ENCODE data around the gene TRIML2.

TRIML2 gene

GRCh38 chr4:188109157-188109755 is at the start of gene TRIML2:
Gene TRIML2, minus strand, starts transcription at chr4:188109603. Its CDS starts 4,235 bp downstream, at chr4:188105368.
- H3K4me3 ChIP-seq (ENCODE audit: low read depth, low read length), result no peak within 1 kb of the TSS
- no peak for DNase-seq (ENCODE audit: low read depth)
- no peak for TF ChIP-seq CTCF (IDR thresholded peaks at IDR 0.05; ENCODE audit: control insufficient read depth, extremely low read depth, insufficient read depth)

- TF ChIP-seq CTCF (IDR thresholded peaks at IDR 0.05; ENCODE audit: control insufficient read depth, extremely low read depth, insufficient read depth), result no peak
- H3K4me3 ChIP-seq (ENCODE audit: low read depth, low read length), result no peak overlapping the region
- DNase-seq (ENCODE audit: low read depth), result no peak
These were observed 48.9 kb upstream of the TRIML2 start for GRCh38 chr4:188158336-188158735.

GRCh38 chr4:188154668-188155405 is 45.4 kb upstream of the TRIML2 start:
- TF ChIP-seq CTCF (IDR thresholded peaks at IDR 0.05; ENCODE audit: control insufficient read depth, extremely low read depth, insufficient read depth), result no peak
- no peak overlapping the region for H3K4me3 ChIP-seq (ENCODE audit: low read depth, low read length)
- DNase-seq (ENCODE audit: low read depth), result no peak

GRCh38 chr4:188147776-188148175 is 38.4 kb upstream of the TRIML2 start:
- no peak for TF ChIP-seq CTCF (IDR thresholded peaks at IDR 0.05; ENCODE audit: control insufficient read depth, extremely low read depth, insufficient read depth)
- DNase-seq (ENCODE audit: low read depth), result no peak
- H3K4me3 ChIP-seq (ENCODE audit: low read depth, low read length), result no peak overlapping the region

- DNase-seq (ENCODE audit: low read depth), result no peak
- no peak for TF ChIP-seq CTCF (IDR thresholded peaks at IDR 0.05; ENCODE audit: control insufficient read depth, extremely low read depth, insufficient read depth)
- H3K4me3 ChIP-seq (ENCODE audit: low read depth, low read length), result no peak overlapping the region
These were observed 37.8 kb upstream of the TRIML2 start for GRCh38 chr4:188147176-188147575.

- H3K4me3 ChIP-seq (ENCODE audit: low read depth, low read length), result no peak overlapping the region
- DNase-seq (ENCODE audit: low read depth), result no peak
- no peak for TF ChIP-seq CTCF (IDR thresholded peaks at IDR 0.05; ENCODE audit: control insufficient read depth, extremely low read depth, insufficient read depth)
These were observed 37.2 kb upstream of the TRIML2 start for GRCh38 chr4:188146618-188147017.
